ENCODE data around the gene LMBR1. TPM values are rescaled to one million over a fixed set of nuclear protein-coding genes. Genes with fewer than 3 reads are reported as not detected.

LMBR1 gene
- total and polyA plus RNA-seq, 2 of the 13 experiments (the other 11 are each of a cell fraction or from before 2014, with no cell fraction given) = 20.9 to 39.6 TPM

GRCh38 chr7:156666368-156667109 lies 226.4 kb downstream of the LMBR1 start (continued):
- TF ChIP-seq HOXA3 (CRISPR knock-in tag; IDR thresholded peaks at IDR 0.05) (peak; percentile 23; the same call in 1 of the 2 replicates), SIX1 (CRISPR knock-in tag; IDR thresholded peaks at IDR 0.05; ENCODE audit: borderline replicate concordance) (peak; percentile 14; the same call in 1 of the 2 replicates), FOXJ3 (CRISPR knock-in tag; IDR thresholded peaks at IDR 0.05; ENCODE audit: borderline replicate concordance) (peak; percentile 67; the same call in 1 of the 2 replicates), ZNF407 (CRISPR knock-in tag; IDR thresholded peaks at IDR 0.05; ENCODE audit: not compliant biosample characterization) (no peak), TP53 (CRISPR knock-in tag; conservative IDR thresholded peaks at IDR 0.05) (no peak), ZNF281 (CRISPR knock-in tag; IDR thresholded peaks at IDR 0.05; ENCODE audit: borderline replicate concordance) (no peak), FOSL2 (CRISPR knock-in tag; IDR thresholded peaks at IDR 0.05) (peak; percentile 63), FOSL1 (CRISPR knock-in tag; IDR thresholded peaks at IDR 0.05; ENCODE audit: borderline replicate concordance) (no peak), IRF1 (CRISPR knock-in tag; IDR thresholded peaks at IDR 0.05; ENCODE audit: low read depth) (no peak), TERF1 (CRISPR knock-in tag; IDR thresholded peaks at IDR 0.05) (no peak), ZNF253 (CRISPR knock-in tag; IDR thresholded peaks at IDR 0.05; ENCODE audit: borderline replicate concordance) (no peak), ZNF775 (CRISPR knock-in tag; IDR thresholded peaks at IDR 0.05; ENCODE audit: borderline replicate concordance) (no peak), IKZF1 (IDR thresholded peaks at IDR 0.05) (no peak), ZFX (CRISPR knock-in tag; IDR thresholded peaks at IDR 0.05; ENCODE audit: low read depth) (peak; percentile 66), ZNF703 (CRISPR knock-in tag; IDR thresholded peaks at IDR 0.05; ENCODE audit: borderline replicate concordance) (0 out of 2 replicates have a peak, but pooled peaks have one; percentile 32), KLF11 (CRISPR knock-in tag; IDR thresholded peaks at IDR 0.05) (no peak)

All from HepG2 (cell line).